Measurements from ENCODE around the gene STAT5A. TPM values are rescaled to one million over a fixed set of nuclear protein-coding genes. Genes with fewer than 3 reads are reported as not detected.
"Not testable (repeated sequence)": the region's sequence is repeated elsewhere in the genome, so short reads cannot be mapped to it uniquely, and the experiment has no call there.

Gene STAT5A
- polyA plus RNA-seq (0.08 and 0.28 TPM in 2 replicates), polyA minus RNA-seq (0.58 and 1.5 TPM in 2 replicates)

DNA sequence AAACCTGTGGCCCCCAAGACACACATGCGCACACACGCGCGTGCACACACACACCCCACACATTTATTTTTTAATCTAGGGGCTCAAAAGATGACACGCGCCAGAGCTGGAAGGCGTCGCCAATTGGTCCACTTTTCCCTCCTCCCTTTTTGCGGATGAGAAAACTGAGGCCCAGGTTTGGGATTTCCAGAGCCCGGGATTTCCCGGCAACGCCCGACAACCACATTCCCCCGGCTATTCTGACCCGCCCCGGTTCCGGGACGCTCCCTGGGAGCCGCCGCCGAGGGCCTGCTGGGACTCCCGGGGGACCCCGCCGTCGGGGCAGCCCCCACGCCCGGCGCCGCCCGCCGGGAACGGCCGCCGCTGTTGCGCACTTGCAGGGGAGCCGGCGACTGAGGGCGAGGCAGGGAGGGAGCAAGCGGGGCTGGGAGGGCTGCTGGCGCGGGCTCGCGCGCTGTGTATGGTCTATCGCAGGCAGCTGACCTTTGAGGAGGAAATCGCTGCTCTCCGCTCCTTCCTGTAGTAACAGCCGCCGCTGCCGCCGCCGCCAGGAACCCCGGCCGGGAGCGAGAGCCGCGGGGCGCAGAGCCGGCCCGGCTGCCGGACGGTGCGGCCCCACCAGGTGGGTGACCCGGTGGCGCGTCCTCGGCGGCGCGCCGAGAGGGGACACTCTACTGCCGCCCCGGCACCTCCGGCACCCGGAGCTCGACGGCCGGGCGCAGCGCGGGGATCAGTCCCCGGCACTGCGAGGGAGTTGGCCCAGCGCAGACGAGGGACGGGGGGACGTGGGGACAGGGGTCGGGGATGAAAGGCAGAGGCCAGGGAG is at the start of gene STAT5A:
Gene STAT5A (plus strand): TSS at position 522 of the 826 bp plus-strand sequence. CDS start 914 bp downstream, outside the sequence.
- H3K9ac ChIP-seq (ENCODE audit: low read length), result no peak within 1 kb of the TSS
- H3K9me3 ChIP-seq (ENCODE audit: low read length), result no peaks in the 10 kb centered on the region
- H3K79me2 ChIP-seq (replicated peaks; ENCODE audit: insufficient read depth, low read length), result no peaks in the 10 kb centered on the region
- H2AFZ ChIP-seq (ENCODE audit: low read depth, low read length), result no peak within 1 kb of the TSS
- H3K27ac ChIP-seq (ENCODE audit: low read length), result no peak within 1 kb of the TSS
- TF ChIP-seq, protein P1, sequence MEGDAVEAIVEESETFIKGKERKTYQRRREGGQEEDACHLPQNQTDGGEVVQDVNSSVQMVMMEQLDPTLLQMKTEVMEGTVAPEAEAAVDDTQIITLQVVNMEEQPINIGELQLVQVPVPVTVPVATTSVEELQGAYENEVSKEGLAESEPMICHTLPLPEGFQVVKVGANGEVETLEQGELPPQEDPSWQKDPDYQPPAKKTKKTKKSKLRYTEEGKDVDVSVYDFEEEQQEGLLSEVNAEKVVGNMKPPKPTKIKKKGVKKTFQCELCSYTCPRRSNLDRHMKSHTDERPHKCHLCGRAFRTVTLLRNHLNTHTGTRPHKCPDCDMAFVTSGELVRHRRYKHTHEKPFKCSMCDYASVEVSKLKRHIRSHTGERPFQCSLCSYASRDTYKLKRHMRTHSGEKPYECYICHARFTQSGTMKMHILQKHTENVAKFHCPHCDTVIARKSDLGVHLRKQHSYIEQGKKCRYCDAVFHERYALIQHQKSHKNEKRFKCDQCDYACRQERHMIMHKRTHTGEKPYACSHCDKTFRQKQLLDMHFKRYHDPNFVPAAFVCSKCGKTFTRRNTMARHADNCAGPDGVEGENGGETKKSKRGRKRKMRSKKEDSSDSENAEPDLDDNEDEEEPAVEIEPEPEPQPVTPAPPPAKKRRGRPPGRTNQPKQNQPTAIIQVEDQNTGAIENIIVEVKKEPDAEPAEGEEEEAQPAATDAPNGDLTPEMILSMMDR (IDR thresholded peaks at IDR 0.05; ENCODE audit: poor library complexity, severe bottlenecking), result no peak
- TF ChIP-seq, protein P2, sequence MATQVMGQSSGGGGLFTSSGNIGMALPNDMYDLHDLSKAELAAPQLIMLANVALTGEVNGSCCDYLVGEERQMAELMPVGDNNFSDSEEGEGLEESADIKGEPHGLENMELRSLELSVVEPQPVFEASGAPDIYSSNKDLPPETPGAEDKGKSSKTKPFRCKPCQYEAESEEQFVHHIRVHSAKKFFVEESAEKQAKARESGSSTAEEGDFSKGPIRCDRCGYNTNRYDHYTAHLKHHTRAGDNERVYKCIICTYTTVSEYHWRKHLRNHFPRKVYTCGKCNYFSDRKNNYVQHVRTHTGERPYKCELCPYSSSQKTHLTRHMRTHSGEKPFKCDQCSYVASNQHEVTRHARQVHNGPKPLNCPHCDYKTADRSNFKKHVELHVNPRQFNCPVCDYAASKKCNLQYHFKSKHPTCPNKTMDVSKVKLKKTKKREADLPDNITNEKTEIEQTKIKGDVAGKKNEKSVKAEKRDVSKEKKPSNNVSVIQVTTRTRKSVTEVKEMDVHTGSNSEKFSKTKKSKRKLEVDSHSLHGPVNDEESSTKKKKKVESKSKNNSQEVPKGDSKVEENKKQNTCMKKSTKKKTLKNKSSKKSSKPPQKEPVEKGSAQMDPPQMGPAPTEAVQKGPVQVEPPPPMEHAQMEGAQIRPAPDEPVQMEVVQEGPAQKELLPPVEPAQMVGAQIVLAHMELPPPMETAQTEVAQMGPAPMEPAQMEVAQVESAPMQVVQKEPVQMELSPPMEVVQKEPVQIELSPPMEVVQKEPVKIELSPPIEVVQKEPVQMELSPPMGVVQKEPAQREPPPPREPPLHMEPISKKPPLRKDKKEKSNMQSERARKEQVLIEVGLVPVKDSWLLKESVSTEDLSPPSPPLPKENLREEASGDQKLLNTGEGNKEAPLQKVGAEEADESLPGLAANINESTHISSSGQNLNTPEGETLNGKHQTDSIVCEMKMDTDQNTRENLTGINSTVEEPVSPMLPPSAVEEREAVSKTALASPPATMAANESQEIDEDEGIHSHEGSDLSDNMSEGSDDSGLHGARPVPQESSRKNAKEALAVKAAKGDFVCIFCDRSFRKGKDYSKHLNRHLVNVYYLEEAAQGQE (IDR thresholded peaks at IDR 0.05; ENCODE audit: borderline replicate concordance), result no peak
- TF ChIP-seq EP300 (conservative IDR thresholded peaks at IDR 0.05; ENCODE audit: poor library complexity, severe bottlenecking) (no peak), EZH2 (IDR thresholded peaks at IDR 0.05; ENCODE audit: borderline replicate concordance, insufficient read depth, low read length, poor library complexity, severe bottlenecking) (no peak), POLR2AphosphoS5 (IDR thresholded peaks at IDR 0.05) (no peak), SMC3 (conservative IDR thresholded peaks at IDR 0.05; ENCODE audit: poor library complexity) (no peak), MXI1 (conservative IDR thresholded peaks at IDR 0.05; ENCODE audit: poor library complexity, severe bottlenecking) (no peak), RAD21 (conservative IDR thresholded peaks at IDR 0.05) (no peak), TAF1 (IDR thresholded peaks at IDR 0.05; ENCODE audit: low read depth) (no peak)
- H3K4me3 ChIP-seq (ENCODE audit: low read length), result no peak within 1 kb of the TSS
- peaks cover 40% of the 10 kb centered on the region for H3K27me3 ChIP-seq (ENCODE audit: insufficient read depth, low read depth, low read length)
- no peaks in the 10 kb centered on the region for H3F3A ChIP-seq (ENCODE audit: insufficient read depth, low read length, poor library complexity, severe bottlenecking)
- H3K4me2 ChIP-seq (ENCODE audit: low read length), result no peak within 1 kb of the TSS
- H3K9me2 ChIP-seq (ENCODE audit: insufficient read depth, low read length), result no peaks in the 10 kb centered on the region
- no peaks in the 10 kb centered on the region for H3K36me3 ChIP-seq (ENCODE audit: insufficient read depth, low read length)
- no peaks in the 10 kb centered on the region for H4K20me1 ChIP-seq (ENCODE audit: insufficient read depth)

DNA sequence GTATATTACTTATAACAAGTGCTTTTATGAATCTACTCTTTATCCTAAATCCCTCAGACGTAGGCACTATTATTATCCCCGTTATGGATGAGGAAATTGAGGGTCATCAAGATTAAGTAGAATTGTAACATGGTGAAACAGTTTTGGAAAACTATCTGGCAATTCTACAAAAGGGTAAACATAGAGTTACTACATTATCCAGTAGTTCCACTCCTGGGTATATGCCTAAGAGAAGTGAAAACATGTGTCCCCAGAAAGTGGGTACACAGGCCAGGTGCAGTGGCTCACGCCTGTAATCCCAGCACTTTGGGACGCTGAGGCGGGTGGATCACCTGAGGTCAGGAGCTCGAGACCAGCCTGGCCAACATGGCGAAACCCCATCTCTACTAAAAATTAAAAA is 48.7 kb upstream of the STAT5A start:
- not testable (repeated sequence) for H4K20me1 ChIP-seq (ENCODE audit: insufficient read depth)

More for the DNA sequence above, 48.7 kb upstream of the STAT5A start:
- not testable (repeated sequence) for H3K9me2 ChIP-seq (ENCODE audit: insufficient read depth, low read length); H3K4me3 ChIP-seq (ENCODE audit: low read length); H3K27me3 ChIP-seq (ENCODE audit: insufficient read depth, low read depth, low read length); H2AFZ ChIP-seq (ENCODE audit: low read depth, low read length); H3K27ac ChIP-seq (ENCODE audit: low read length); H3K9me3 ChIP-seq (ENCODE audit: low read length); H3K4me2 ChIP-seq (ENCODE audit: low read length); H3F3A ChIP-seq (ENCODE audit: insufficient read depth, low read length, poor library complexity, severe bottlenecking); H3K36me3 ChIP-seq (ENCODE audit: insufficient read depth, low read length); H3K9ac ChIP-seq (ENCODE audit: low read length)
- H3K79me2 ChIP-seq (replicated peaks; ENCODE audit: insufficient read depth, low read length), result peaks cover 12% of the 10 kb centered on the region
